ENCODE measurements around the gene PLA2G15. TPM values are rescaled to one million over a fixed set of nuclear protein-coding genes. Genes with fewer than 3 reads are reported as not detected.

Gene PLA2G15
- total and polyA plus RNA-seq, 2 of the 13 experiments (the other 11 are each of a cell fraction or from before 2014, with no cell fraction given) = 14.4 to 23.7 TPM

DNA sequence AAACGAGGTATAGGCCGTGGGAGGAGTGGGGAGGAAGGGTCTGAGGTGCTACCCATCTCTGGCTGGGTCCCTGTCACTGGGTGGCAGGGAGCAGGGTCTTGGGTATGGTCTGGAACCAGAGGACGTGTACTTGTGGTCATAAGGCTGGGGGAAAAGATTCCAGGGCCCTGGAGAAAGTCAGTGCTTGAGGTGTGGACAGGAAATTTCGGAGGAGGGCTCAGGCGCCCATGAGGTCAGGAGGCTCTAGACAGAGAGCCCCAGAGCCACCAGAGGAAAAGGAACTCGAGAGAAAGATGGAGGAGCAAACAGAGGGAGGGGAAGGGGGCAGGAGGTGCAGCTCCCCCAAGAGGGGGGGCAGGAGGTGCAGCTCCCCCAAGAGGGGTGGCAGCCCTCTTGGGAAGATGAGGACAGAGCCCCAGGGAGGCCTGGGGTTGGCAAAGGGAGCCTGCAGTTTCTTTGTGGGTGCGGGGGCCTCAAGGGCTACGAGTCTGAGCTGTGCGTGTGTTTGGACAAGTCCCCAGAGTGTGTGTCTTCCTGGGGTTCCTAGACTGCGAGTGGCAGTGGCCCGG is 18.5 kb downstream of the PLA2G15 start (continued):
- TF ChIP-seq, protein P1, sequence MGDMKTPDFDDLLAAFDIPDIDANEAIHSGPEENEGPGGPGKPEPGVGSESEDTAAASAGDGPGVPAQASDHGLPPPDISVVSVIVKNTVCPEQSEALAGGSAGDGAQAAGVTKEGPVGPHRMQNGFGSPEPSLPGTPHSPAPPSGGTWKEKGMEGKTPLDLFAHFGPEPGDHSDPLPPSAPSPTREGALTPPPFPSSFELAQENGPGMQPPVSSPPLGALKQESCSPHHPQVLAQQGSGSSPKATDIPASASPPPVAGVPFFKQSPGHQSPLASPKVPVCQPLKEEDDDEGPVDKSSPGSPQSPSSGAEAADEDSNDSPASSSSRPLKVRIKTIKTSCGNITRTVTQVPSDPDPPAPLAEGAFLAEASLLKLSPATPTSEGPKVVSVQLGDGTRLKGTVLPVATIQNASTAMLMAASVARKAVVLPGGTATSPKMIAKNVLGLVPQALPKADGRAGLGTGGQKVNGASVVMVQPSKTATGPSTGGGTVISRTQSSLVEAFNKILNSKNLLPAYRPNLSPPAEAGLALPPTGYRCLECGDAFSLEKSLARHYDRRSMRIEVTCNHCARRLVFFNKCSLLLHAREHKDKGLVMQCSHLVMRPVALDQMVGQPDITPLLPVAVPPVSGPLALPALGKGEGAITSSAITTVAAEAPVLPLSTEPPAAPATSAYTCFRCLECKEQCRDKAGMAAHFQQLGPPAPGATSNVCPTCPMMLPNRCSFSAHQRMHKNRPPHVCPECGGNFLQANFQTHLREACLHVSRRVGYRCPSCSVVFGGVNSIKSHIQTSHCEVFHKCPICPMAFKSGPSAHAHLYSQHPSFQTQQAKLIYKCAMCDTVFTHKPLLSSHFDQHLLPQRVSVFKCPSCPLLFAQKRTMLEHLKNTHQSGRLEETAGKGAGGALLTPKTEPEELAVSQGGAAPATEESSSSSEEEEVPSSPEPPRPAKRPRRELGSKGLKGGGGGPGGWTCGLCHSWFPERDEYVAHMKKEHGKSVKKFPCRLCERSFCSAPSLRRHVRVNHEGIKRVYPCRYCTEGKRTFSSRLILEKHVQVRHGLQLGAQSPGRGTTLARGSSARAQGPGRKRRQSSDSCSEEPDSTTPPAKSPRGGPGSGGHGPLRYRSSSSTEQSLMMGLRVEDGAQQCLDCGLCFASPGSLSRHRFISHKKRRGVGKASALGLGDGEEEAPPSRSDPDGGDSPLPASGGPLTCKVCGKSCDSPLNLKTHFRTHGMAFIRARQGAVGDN (CRISPR knock-in tag; IDR thresholded peaks at IDR 0.05) = no peak
- TF ChIP-seq PPARG (CRISPR knock-in tag; conservative IDR thresholded peaks at IDR 0.05) (0 out of 2 replicates have a peak, but pooled peaks have one; percentile 17), ZNF3 (CRISPR knock-in tag; IDR thresholded peaks at IDR 0.05) (no peak), RCOR2 (CRISPR knock-in tag; IDR thresholded peaks at IDR 0.05) (0 out of 2 replicates have a peak, but pooled peaks have one; percentile 31), MYNN (CRISPR knock-in tag; IDR thresholded peaks at IDR 0.05; ENCODE audit: low read depth) (0 out of 2 replicates have a peak, but pooled peaks have one; percentile 39), NR3C1 (CRISPR knock-in tag; IDR thresholded peaks at IDR 0.05) (no peak), PCBP1 (IDR thresholded peaks at IDR 0.05; ENCODE audit: borderline replicate concordance, low read depth, low read length) (0 out of 2 replicates have a peak, but pooled peaks have one; percentile 65), ZNF546 (CRISPR knock-in tag; conservative IDR thresholded peaks at IDR 0.05) (0 out of 2 replicates have a peak, but pooled peaks have one; percentile 27), ZSCAN30 (CRISPR knock-in tag; IDR thresholded peaks at IDR 0.05) (no peak), ZNF317 (CRISPR knock-in tag; IDR thresholded peaks at IDR 0.05) (0 out of 2 replicates have a peak, but pooled peaks have one; percentile 65)
- TF ChIP-seq, protein P2, sequence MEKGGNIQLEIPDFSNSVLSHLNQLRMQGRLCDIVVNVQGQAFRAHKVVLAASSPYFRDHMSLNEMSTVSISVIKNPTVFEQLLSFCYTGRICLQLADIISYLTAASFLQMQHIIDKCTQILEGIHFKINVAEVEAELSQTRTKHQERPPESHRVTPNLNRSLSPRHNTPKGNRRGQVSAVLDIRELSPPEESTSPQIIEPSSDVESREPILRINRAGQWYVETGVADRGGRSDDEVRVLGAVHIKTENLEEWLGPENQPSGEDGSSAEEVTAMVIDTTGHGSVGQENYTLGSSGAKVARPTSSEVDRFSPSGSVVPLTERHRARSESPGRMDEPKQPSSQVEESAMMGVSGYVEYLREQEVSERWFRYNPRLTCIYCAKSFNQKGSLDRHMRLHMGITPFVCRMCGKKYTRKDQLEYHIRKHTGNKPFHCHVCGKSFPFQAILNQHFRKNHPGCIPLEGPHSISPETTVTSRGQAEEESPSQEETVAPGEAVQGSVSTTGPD (CRISPR knock-in tag; IDR thresholded peaks at IDR 0.05) = 0 out of 2 replicates have a peak, but pooled peaks have one; percentile 45
- TF ChIP-seq, protein P3, sequence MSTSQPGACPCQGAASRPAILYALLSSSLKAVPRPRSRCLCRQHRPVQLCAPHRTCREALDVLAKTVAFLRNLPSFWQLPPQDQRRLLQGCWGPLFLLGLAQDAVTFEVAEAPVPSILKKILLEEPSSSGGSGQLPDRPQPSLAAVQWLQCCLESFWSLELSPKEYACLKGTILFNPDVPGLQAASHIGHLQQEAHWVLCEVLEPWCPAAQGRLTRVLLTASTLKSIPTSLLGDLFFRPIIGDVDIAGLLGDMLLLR (CRISPR knock-in tag; IDR thresholded peaks at IDR 0.05) = peak; percentile 75
- TF ChIP-seq, protein P4, sequence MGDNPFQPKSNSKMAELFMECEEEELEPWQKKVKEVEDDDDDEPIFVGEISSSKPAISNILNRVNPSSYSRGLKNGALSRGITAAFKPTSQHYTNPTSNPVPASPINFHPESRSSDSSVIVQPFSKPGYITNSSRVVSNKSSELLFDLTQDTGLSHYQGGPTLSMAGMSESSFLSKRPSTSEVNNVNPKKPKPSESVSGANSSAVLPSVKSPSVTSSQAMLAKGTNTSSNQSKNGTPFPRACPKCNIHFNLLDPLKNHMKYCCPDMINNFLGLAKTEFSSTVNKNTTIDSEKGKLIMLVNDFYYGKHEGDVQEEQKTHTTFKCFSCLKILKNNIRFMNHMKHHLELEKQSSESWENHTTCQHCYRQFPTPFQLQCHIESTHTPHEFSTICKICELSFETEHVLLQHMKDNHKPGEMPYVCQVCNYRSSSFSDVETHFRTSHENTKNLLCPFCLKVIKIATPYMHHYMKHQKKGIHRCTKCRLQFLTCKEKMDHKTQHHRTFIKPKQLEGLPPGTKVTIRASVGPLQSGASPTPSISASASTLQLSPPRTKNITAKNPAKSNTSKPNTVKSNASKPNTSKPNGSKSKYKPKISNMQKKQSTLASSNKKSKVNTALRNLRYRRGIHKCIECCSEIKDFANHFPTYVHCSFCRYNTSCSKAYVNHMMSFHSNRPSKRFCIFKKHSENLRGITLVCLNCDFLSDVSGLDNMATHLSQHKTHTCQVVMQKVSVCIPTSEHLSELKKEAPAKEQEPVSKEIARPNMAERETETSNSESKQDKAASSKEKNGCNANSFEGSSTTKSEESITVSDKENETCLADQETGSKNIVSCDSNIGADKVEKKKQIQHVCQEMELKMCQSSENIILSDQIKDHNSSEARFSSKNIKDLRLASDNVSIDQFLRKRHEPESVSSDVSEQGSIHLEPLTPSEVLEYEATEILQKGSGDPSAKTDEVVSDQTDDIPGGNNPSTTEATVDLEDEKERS (CRISPR knock-in tag; IDR thresholded peaks at IDR 0.05) = peak; percentile 46; the same call in 1 of the 2 replicates
- TF ChIP-seq, protein P5, sequence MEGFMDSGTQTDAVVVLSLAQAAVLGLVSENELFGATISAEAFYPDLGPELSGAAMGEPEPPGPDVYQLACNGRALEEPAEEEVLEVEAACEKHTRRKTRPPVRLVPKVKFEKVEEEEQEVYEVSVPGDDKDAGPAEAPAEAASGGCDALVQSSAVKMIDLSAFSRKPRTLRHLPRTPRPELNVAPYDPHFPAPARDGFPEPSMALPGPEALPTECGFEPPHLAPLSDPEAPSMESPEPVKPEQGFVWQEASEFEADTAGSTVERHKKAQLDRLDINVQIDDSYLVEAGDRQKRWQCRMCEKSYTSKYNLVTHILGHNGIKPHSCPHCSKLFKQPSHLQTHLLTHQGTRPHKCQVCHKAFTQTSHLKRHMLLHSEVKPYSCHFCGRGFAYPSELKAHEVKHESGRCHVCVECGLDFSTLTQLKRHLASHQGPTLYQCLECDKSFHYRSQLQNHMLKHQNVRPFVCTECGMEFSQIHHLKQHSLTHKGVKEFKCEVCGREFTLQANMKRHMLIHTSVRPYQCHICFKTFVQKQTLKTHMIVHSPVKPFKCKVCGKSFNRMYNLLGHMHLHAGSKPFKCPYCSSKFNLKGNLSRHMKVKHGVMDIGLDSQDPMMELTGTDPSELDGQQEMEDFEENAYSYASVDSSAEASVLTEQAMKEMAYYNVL (CRISPR knock-in tag; IDR thresholded peaks at IDR 0.05; ENCODE audit: borderline replicate concordance) = peak; percentile 74; the same call in 1 of the 2 replicates
- TF ChIP-seq, protein P6, sequence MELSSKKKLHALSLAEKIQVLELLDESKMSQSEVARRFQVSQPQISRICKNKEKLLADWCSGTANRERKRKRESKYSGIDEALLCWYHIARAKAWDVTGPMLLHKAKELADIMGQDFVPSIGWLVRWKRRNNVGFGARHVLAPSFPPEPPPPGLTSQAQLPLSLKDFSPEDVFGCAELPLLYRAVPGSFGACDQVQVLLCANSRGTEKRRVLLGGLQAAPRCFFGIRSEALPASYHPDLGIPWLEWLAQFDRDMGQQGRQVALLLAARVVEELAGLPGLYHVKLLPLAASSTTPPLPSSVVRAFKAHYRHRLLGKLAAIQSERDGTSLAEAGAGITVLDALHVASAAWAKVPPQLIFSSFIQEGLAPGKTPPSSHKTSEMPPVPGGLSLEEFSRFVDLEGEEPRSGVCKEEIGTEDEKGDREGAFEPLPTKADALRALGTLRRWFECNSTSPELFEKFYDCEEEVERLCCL (CRISPR knock-in tag; IDR thresholded peaks at IDR 0.05; ENCODE audit: borderline replicate concordance) = 0 out of 2 replicates have a peak, but pooled peaks have one; percentile 35

All from HepG2 (cell line).